Measurements from ENCODE around the gene DHRS11. TPM values are rescaled to one million over a fixed set of nuclear protein-coding genes. Genes with fewer than 3 reads are reported as not detected.

DHRS11 gene
- total and polyA plus RNA-seq, 4 experiments from 2014 or later = 3.6 to 7.8 (median 5.6) TPM

GRCh38 chr17:36612323-36612722 lies 20.6 kb downstream of the DHRS11 start:
- CTCF ChIA-PET (ENCODE audit: partially characterized antibody) = interaction anchor here (2.6 kb wide), 1 partner anchor 11 kb away, joined by 8 read pairs; the partner anchor contains the start of gene MRM1
- H3K27ac Mint-ChIP-seq = no peak overlapping the region
- POLR2A ChIA-PET (ENCODE audit: partially characterized antibody) = no interaction called here

GRCh38 chr17:36613155-36613554 lies 21.5 kb downstream of the DHRS11 start:
- no peak overlapping the region for H3K4me3 ChIP-seq (ENCODE audit: low read length in 2 of 2)
- Mint-ChIP-seq H3K27ac (no peak overlapping the region), H3K4me3 (no peak overlapping the region), H3K4me1 (peaks cover 1 to 9% (median 2%) of the 10 kb centered on the region in 4 donors), H3K9me3 (peaks cover 0 to 2% (median 0%) of the 10 kb centered on the region in 8 donors), H3K36me3 (peaks cover 0 to 2% of the 10 kb centered on the region in 2 donors), H3K27me3 (peaks cover 0 to 1% of the 10 kb centered on the region in 2 donors)
- peaks cover 3% of the 10 kb centered on the region for H3K4me1 ChIP-seq (ENCODE audit: insufficient read depth, low read length)
- DNase-seq = no peak
- ChIA-PET CTCF (ENCODE audit: partially characterized antibody) (no interaction called here), POLR2A (ENCODE audit: partially characterized antibody) (no interaction called here)
- no peaks in the 10 kb centered on the region for H3K9me3 ChIP-seq (ENCODE audit: control insufficient read depth in 1 of 2, low read length in 2 of 2)
- H3K27me3 ChIP-seq (ENCODE audit: insufficient read depth, low read length) = no peaks in the 10 kb centered on the region
- H3K27ac ChIP-seq (ENCODE audit: low read depth, low read length) = no peak overlapping the region
- intact Hi-C loops (cut with micrococcal nuclease) = no loop called here
- H3K36me3 ChIP-seq (ENCODE audit: insufficient read depth, low read length) = no peaks in the 10 kb centered on the region

More at GRCh38 chr17:36612323-36612722, 20.6 kb downstream of the DHRS11 start:
- Histone ChIP-seq H3K9me3 (ENCODE audit: control insufficient read depth in 1 of 2, low read length in 2 of 2) (no peaks in the 10 kb centered on the region), H3K27me3 (ENCODE audit: insufficient read depth, low read length) (no peaks in the 10 kb centered on the region), H3K4me3 (ENCODE audit: low read length in 2 of 2) (no peak overlapping the region), H3K4me1 (ENCODE audit: insufficient read depth, low read length) (peaks cover 3% of the 10 kb centered on the region), H3K36me3 (ENCODE audit: insufficient read depth, low read length) (no peaks in the 10 kb centered on the region), H3K27ac (ENCODE audit: low read depth, low read length) (no peak overlapping the region)
- intact Hi-C loops (cut with micrococcal nuclease) = no loop called here
- peaks cover 1 to 15% (median 7%) of the 10 kb centered on the region in 4 donors for H3K4me1 Mint-ChIP-seq
- H3K4me3 Mint-ChIP-seq = no peak overlapping the region
- peaks cover 0 to 2% (median 0%) of the 10 kb centered on the region in 8 donors for H3K9me3 Mint-ChIP-seq
- H3K36me3 Mint-ChIP-seq = peaks cover 0 to 6% of the 10 kb centered on the region in 2 donors
- no peaks in the 10 kb centered on the region for H3K27me3 Mint-ChIP-seq
- DNase-seq = no peak

GRCh38 chr17:36614081-36614480 lies 22.4 kb downstream of the DHRS11 start:
- H3K27me3 ChIP-seq (ENCODE audit: insufficient read depth, low read length) = no peaks in the 10 kb centered on the region
- ChIA-PET POLR2A (ENCODE audit: partially characterized antibody) (interaction anchor here (0.6 to 0.9 kb wide), 2 partner anchors 13 to 58 kb away, joined by 3 read pairs; partner anchors contain the start of gene MRM1), CTCF (ENCODE audit: partially characterized antibody) (interaction anchor here (3.6 kb wide), 1 partner anchor 11 kb away, joined by 15 read pairs; no protein-coding TSS in a partner anchor)
- H3K27me3 Mint-ChIP-seq = peaks cover 0 to 1% of the 10 kb centered on the region in 2 donors
- H3K36me3 ChIP-seq (ENCODE audit: insufficient read depth, low read length) = no peaks in the 10 kb centered on the region
- no peaks in the 10 kb centered on the region for H3K36me3 Mint-ChIP-seq
- H3K9me3 ChIP-seq (ENCODE audit: control insufficient read depth in 1 of 2, low read length in 2 of 2) = no peaks in the 10 kb centered on the region
- no peaks in the 10 kb centered on the region for H3K4me1 ChIP-seq (ENCODE audit: insufficient read depth, low read length)
- H3K9me3 Mint-ChIP-seq = peaks cover 0 to 2% (median 0%) of the 10 kb centered on the region in 8 donors
- H3K4me3 Mint-ChIP-seq = no peak overlapping the region
- H3K27ac ChIP-seq (ENCODE audit: low read depth, low read length) = no peak overlapping the region
- intact Hi-C loops (cut with micrococcal nuclease) = no loop called here
- peaks cover 0 to 2% (median under 1%) of the 10 kb centered on the region in 4 donors for H3K4me1 Mint-ChIP-seq
- no peak for DNase-seq
- no peak overlapping the region for H3K4me3 ChIP-seq (ENCODE audit: low read length in 2 of 2)
- H3K27ac Mint-ChIP-seq = no peak overlapping the region

GRCh38 chr17:36614933-36615332 lies 23.3 kb downstream of the DHRS11 start:
- Mint-ChIP-seq H3K27me3 (peaks cover 0 to 1% of the 10 kb centered on the region in 2 donors), H3K9me3 (peaks cover 0 to 2% (median 0%) of the 10 kb centered on the region in 8 donors), H3K4me1 (no peaks in the 10 kb centered on the region), H3K36me3 (no peaks in the 10 kb centered on the region), H3K27ac (no peak overlapping the region), H3K4me3 (no peak overlapping the region)
- Histone ChIP-seq H3K27ac (ENCODE audit: low read depth, low read length) (no peak overlapping the region), H3K36me3 (ENCODE audit: insufficient read depth, low read length) (no peaks in the 10 kb centered on the region), H3K4me1 (ENCODE audit: insufficient read depth, low read length) (no peaks in the 10 kb centered on the region), H3K4me3 (ENCODE audit: low read length in 2 of 2) (no peak overlapping the region), H3K9me3 (ENCODE audit: control insufficient read depth in 1 of 2, low read length in 2 of 2) (no peaks in the 10 kb centered on the region), H3K27me3 (ENCODE audit: insufficient read depth, low read length) (no peaks in the 10 kb centered on the region)
- intact Hi-C loops (cut with micrococcal nuclease) = no loop called here
- ChIA-PET CTCF (ENCODE audit: partially characterized antibody) (interaction anchor here (3.6 kb wide), 1 partner anchor 11 kb away, joined by 15 read pairs; no protein-coding TSS in a partner anchor), POLR2A (ENCODE audit: partially characterized antibody) (no interaction called here)
- no peak for DNase-seq

- H3K27me3 ChIP-seq (ENCODE audit: insufficient read depth, low read length) = no peaks in the 10 kb centered on the region
- H3K27ac ChIP-seq (ENCODE audit: low read depth, low read length) = no peak overlapping the region
- H3K27me3 Mint-ChIP-seq = peaks cover 0 to 1% of the 10 kb centered on the region in 2 donors
- POLR2A ChIA-PET (ENCODE audit: partially characterized antibody) = interaction anchor here (0.5 to 0.6 kb wide), 3 partner anchors 13 to 1067 kb away, joined by 3 to 5 read pairs (median 4); no protein-coding TSS in a partner anchor
- no peak for DNase-seq
- no peaks in the 10 kb centered on the region for H3K9me3 ChIP-seq (ENCODE audit: control insufficient read depth in 1 of 2, low read length in 2 of 2)
- no peak overlapping the region for H3K4me3 ChIP-seq (ENCODE audit: low read length in 2 of 2)
- peaks cover 0 to 2% (median 0%) of the 10 kb centered on the region in 8 donors for H3K9me3 Mint-ChIP-seq
- H3K27ac Mint-ChIP-seq = no peak overlapping the region
- no peak overlapping the region for H3K4me3 Mint-ChIP-seq
- no peaks in the 10 kb centered on the region for H3K36me3 Mint-ChIP-seq
- intact Hi-C loops (cut with micrococcal nuclease) = no loop called here
- H3K36me3 ChIP-seq (ENCODE audit: insufficient read depth, low read length) = no peaks in the 10 kb centered on the region
- H3K4me1 ChIP-seq (ENCODE audit: insufficient read depth, low read length) = no peaks in the 10 kb centered on the region
- H3K4me1 Mint-ChIP-seq = peaks cover 0 to 1% (median 0%) of the 10 kb centered on the region in 4 donors
- CTCF ChIA-PET (ENCODE audit: partially characterized antibody) = interaction anchor here (0.7 to 3.6 kb wide), 2 partner anchors 13 to 19 kb away, joined by 3 to 15 read pairs; no protein-coding TSS in a partner anchor
Observed at GRCh38 chr17:36616061-36617029, 24.7 kb downstream of the DHRS11 start.

- Mint-ChIP-seq H3K4me1 (peaks cover 0 to 1% (median under 1%) of the 10 kb centered on the region in 4 donors), H3K4me3 (no peak overlapping the region), H3K27me3 (peaks cover 0 to 1% of the 10 kb centered on the region in 2 donors), H3K27ac (peak overlapping the region in 1 of 7 donors; percentile 56), H3K9me3 (peaks cover 0 to 2% (median 0%) of the 10 kb centered on the region in 8 donors), H3K36me3 (no peaks in the 10 kb centered on the region)
- CTCF ChIA-PET (ENCODE audit: partially characterized antibody) = interaction anchor here (1.5 kb wide), 1 partner anchor 15 kb away, joined by 3 read pairs; no protein-coding TSS in a partner anchor
- H3K27ac ChIP-seq (ENCODE audit: low read depth, low read length) = no peak overlapping the region
- POLR2A ChIA-PET (ENCODE audit: partially characterized antibody) = no interaction called here
- no peaks in the 10 kb centered on the region for H3K9me3 ChIP-seq (ENCODE audit: control insufficient read depth in 1 of 2, low read length in 2 of 2)
- no peaks in the 10 kb centered on the region for H3K36me3 ChIP-seq (ENCODE audit: insufficient read depth, low read length)
- H3K27me3 ChIP-seq (ENCODE audit: insufficient read depth, low read length) = no peaks in the 10 kb centered on the region
- no peak for DNase-seq
- intact Hi-C loops (cut with micrococcal nuclease) = no loop called here
- H3K4me3 ChIP-seq (ENCODE audit: low read length in 2 of 2) = no peak overlapping the region
- H3K4me1 ChIP-seq (ENCODE audit: insufficient read depth, low read length) = no peaks in the 10 kb centered on the region
Observed at GRCh38 chr17:36617773-36618172, 26.1 kb downstream of the DHRS11 start.

GRCh38 chr17:36623281-36623680 lies 31.6 kb downstream of the DHRS11 start:
- Mint-ChIP-seq H3K27me3 (no peaks in the 10 kb centered on the region), H3K9me3 (no peaks in the 10 kb centered on the region), H3K4me3 (no peak overlapping the region), H3K4me1 (peaks cover 0 to 3% (median under 1%) of the 10 kb centered on the region in 4 donors), H3K27ac (peak overlapping the region in 1 of 7 donors; percentile 57), H3K36me3 (no peaks in the 10 kb centered on the region)
- intact Hi-C loops (cut with micrococcal nuclease) = no loop called here
- no peaks in the 10 kb centered on the region for H3K27me3 ChIP-seq (ENCODE audit: insufficient read depth, low read length)
- no peak overlapping the region for H3K27ac ChIP-seq (ENCODE audit: low read depth, low read length)
- DNase-seq = no peak
- ChIA-PET POLR2A (ENCODE audit: partially characterized antibody) (no interaction called here), CTCF (ENCODE audit: partially characterized antibody) (interaction anchor here (1.6 kb wide), 1 partner anchor 20 kb away, joined by 4 read pairs; no protein-coding TSS in a partner anchor)
- no peaks in the 10 kb centered on the region for H3K9me3 ChIP-seq (ENCODE audit: control insufficient read depth in 1 of 2, low read length in 2 of 2)
- H3K36me3 ChIP-seq (ENCODE audit: insufficient read depth, low read length) = no peaks in the 10 kb centered on the region
- no peak overlapping the region for H3K4me3 ChIP-seq (ENCODE audit: low read length in 2 of 2)
- no peaks in the 10 kb centered on the region for H3K4me1 ChIP-seq (ENCODE audit: insufficient read depth, low read length)

All from CD4-positive, alpha-beta memory T cell (primary cell).